Epithelial cell of proximal tubule (primary cell): ENCODE results near the gene BORCS6. TPM values are rescaled to one million over a fixed set of nuclear protein-coding genes. Genes with fewer than 3 reads are reported as not detected.

Experiments used
- DNase-seq: peaks from one replicate; pipeline ENCODE4 v3.0.0-alpha.2; 2011; ENCODE audit warnings: low read depth
- H3K4me3 ChIP-seq: 2 replicates; pipeline ENCODE4 v1.5.1; 2011; ENCODE audit warnings: low read depth, mild to moderate bottlenecking, low read length
- CTCF ChIP-seq: conservative IDR thresholded peaks from 2 replicates; pipeline ENCODE4 v1.5.1; 2012; ENCODE audit warnings: low read depth, mild to moderate bottlenecking, low read length
- total RNA-seq: library from RNA; depleted of rRNA; stranded (reverse); fragments of >200 nt; gene quantifications from 2 replicates; pipeline ENCODE4 v1.2.3, GENCODE V29; 2015

The BORCS6 gene
- total RNA-seq, 1 donor from 2014 or later = 9.5 TPM

- no peak overlapping the region for H3K4me3 ChIP-seq
- no peak for DNase-seq
- TF ChIP-seq CTCF = no peak
These were observed 16.6 kb upstream of the BORCS6 start for GRCh38 chr17:8206536-8206935.

GRCh38 chr17:8204761-8205555 is 15.0 kb upstream of the BORCS6 start:
- no peak for TF ChIP-seq CTCF
- no peak for DNase-seq
- no peak overlapping the region for H3K4me3 ChIP-seq

GRCh38 chr17:8192070-8192815 is 2.3 kb upstream of the BORCS6 start:
- peak overlapping the region; percentile 47 for H3K4me3 ChIP-seq
- DNase-seq = no peak
- TF ChIP-seq CTCF = no peak

GRCh38 chr17:8190506-8190905 is 526 bp upstream of the BORCS6 start:
- no peak for DNase-seq
- H3K4me3 ChIP-seq = peak overlapping the region; percentile 89
- no peak for TF ChIP-seq CTCF

- no peak for DNase-seq
- no peak for TF ChIP-seq CTCF
- H3K4me3 ChIP-seq = peak overlapping the region; percentile 89
These were observed 804 bp downstream of the BORCS6 start for GRCh38 chr17:8189041-8189710.

GRCh38 chr17:8188263-8188839 is 1.6 kb downstream of the BORCS6 start:
- TF ChIP-seq CTCF = no peak
- H3K4me3 ChIP-seq = peak overlapping the region; percentile 89
- DNase-seq = no peak
